DMS53 (cell line): ENCODE measurements around the gene KAZALD1.

Experiments
- DNase-seq: peaks from one replicate; lab custom pipeline; 2025; lab: John Stamatoyannopoulos, UW

The KAZALD1 gene

DNA sequence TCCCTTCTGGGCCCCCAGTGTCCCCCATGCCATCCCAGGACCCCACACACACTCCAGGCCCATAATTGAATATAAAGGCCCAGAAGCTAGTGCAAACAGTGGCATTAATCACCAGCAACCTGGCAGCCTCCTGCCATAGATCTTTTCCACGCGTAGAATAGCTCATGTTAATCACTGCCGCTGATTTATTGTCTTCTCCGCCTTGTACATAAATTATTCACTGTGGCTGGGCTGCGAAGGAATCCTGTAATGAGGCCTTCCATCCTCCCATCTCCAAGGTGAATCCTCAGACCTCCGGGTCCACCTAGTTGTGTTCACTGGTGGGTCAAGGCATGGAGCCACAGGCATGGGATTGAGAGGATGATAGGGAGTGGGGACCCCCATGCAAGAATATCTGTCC lies 33.2 kb downstream of the KAZALD1 start:
- DNase-seq, result no peak

DNA sequence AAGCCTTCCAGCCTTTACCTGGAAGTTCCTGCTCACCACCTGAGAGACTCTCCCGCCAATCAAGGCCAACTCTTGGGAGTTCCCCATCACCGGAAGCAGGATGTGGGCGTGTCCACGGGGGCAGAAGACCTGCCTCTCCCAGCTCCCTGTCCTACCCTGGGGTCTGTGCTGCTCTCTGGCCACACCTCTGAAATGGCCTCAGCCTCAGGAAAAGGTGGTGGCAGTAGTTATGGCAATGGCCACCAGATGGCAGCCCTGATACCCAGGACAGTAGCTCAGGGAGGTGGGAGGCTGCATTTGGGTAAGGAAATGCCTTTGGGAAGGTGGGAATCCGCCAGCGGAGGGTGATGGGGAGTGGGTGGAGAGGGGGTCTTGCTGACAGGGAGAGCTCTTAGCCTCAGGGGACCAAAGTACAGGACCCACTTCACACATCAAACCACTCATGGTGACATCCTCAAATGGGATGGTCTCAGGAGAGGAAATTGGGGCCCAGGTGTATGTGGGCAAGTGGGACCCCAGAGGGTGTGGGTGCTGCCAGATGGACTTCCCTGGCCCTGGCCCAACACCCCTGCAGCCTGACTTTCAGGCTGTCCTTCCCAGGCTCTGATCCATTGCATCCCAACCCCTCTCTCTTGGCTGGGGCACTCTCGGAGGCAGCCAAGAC lies 33.9 kb downstream of the KAZALD1 start:
- peak; percentile 96 for DNase-seq

DNA sequence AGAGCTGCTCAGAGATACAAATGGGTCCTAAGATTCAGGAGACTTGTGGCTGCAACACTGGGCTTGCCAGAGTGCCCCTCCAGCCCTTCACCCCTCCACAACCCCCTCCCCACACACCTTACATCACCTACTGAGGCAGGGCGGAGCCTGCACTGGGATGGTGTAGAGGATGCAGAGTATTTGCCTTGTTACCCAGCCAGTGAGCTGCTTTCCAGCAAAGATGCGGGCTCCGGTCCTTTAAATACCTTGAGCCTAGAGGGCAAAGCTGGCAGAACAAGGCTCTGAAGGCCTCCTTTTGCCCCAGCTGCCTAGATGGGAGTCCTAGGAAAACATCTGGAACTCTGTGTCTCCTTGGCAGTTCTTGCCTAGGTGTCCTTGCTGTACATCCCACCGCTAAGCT lies 34.6 kb downstream of the KAZALD1 start:
- no peak for DNase-seq

DNA sequence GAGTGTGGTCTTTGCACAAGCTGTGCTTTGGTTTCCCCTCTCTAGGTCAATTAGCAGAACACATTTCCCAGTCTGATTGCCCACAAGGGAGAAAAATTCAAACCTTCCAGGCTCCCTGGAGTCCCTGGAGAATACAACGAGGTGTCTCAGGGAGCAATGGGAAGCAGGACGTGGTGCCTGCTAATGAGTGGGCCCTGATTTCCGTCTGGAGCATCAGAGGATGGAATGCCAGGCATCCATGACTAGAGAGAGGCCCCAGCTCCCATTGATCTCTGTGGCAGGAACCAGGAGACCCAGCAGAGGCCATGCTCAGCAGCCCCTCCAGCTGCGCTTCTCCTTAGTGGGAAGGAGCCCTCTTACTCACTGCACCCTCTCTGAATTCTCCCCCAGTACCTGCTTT lies 36.1 kb downstream of the KAZALD1 start:
- DNase-seq, result no peak

DNA sequence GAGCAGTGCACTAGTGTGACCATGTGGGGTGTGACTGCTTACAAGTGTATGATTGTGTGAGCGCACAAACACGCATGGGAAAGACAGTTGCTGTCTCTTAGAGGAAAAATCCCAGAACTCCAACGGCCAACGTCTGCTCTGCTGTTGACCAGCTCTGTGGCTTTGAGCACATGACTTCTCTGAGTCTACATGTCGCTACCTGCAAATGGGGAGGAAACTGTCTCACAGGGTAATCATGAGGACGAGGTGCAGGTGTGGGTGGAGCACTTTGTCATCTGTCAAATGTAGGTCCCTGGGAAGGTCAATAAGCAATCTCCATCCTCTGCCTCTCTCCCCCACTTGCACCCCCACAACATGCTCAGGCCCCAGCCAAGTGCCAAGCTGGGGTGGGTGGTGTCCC lies 38.1 kb downstream of the KAZALD1 start:
- DNase-seq, result no peak

DNA sequence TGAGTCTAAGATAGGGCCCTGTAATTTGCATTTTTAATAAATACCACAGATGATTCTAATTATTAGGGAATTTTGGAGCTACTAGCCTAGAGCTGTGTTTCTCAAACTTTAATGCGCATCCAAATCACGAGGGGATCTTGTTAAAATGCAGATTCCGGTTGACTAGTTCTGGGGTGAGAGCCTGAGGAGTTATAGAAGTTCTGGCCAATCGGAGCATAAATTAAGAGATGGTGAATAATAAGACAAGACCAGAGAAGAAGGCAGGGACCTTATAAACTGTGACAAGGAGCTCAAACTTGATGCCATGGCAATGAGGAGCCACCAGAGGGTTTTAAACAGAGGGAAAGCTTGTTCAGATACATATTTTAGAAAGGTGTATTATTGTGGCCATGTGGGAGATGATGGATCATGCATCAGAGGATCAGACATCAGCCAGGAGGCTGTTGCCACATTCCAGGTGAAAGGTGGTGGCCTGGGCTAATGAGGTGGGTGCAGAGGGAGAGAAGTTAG lies 39.6 kb downstream of the KAZALD1 start:
- DNase-seq, result peak; percentile 19

DNA sequence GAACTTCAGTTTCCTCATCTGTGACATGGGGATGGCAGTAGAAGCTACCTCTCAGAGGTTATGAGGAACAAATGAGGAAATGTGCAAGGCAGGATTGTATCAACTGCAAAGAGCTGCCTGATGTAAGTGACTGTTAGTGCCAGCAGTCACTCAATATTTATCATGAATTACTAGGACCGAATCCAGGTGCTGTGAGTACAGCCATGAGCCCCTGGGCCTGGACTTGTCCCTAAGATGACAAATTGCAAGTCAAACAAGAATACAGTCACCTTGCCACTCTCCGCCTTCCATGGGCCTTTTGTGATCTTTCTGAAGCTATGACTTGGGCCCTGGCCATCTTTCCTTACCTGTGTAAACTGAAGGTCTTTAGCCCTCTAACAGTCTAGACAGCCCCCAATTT lies 41.6 kb downstream of the KAZALD1 start:
- no peak for DNase-seq

DNA sequence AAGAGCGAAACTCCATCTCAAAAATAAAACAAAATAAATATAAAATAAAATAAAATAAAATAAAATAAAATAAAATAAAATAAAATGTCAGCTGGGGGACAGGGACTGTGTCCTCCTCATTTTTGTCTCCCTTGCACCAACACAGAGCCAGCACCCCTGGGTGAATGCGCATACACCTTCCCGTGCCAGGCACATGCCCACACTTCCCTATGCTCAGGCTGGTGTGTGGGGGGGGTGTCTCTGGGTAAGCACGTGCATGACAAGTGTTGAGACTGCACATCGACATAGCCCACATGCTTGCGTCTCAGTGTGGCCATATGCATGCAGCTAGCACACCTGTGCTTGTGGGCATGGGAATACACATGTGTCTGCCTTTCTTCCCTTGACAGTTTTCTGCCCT lies 44.6 kb downstream of the KAZALD1 start:
- no peak for DNase-seq

DNA sequence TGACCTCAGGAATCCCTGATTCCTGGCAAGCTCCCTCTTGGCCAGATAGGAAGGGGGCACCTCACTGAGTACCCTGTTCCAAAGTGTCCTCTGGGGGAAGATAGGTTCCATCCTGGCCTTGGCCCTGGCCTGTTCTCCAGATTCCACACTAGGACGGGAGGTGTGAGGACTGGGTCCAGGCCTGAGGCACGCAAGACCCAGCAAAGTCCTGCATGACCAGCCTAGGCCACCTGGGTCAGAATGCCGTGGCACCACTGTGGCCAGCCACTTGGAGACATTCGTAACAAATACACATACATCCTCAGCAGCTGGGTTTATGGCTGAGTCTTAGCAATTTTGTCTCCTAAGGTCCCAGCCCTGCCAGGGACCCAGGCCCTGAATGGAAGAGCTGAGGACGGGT lies 46.0 kb downstream of the KAZALD1 start:
- DNase-seq, result no peak

DNA sequence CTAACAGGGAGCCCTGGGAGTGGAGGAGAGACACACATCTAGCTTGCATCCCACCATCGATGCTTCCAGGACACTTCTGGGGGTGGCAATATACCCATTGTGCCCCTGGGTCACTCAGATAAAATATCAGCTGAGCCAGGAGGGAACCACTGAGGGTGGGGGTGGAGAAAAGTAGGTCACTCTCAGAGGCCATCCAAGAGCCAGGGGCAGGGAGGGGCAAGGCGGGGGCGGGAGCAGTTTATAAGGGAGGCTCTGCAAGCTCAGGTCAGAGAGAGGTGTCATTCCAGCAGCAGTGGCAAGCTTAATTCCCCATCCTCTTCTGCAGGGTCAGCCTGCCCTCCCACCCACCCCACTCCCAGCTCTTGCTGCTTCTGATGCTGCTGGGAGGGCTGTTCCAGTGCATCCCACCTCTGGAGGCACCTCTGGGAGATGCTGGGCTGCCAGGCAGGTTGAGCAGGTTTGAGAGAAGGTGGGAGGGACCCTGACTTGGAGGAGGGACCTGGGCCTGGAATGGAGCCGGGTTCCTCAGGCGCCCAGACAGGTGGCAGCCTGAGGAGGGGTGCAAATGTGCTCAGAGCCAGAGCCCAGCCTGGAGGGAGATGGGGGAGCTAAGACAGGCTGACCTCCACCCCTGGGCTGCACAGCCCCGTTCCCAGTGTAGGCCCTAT lies 49.2 kb downstream of the KAZALD1 start:
- DNase-seq, result peak; percentile 76

DNA sequence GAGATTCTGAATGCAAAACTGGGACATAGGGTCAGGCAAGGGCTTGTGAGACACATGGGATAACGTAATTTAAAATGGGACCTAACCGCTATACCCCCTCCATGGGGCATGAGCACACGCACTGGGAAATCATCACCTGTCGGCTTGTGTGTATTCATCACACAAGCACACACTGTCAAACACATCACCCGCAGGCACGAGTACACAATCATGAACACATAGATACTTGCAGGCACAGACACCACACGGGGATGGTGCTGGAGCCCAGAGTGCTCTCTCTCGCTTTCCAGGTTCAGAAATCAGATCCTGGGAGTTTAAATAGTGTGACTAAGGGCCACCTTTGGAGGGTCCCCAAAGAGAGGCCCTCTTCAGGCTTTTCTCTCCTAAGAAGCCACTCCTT lies 49.8 kb downstream of the KAZALD1 start:
- peak; percentile 46 for DNase-seq

DNA sequence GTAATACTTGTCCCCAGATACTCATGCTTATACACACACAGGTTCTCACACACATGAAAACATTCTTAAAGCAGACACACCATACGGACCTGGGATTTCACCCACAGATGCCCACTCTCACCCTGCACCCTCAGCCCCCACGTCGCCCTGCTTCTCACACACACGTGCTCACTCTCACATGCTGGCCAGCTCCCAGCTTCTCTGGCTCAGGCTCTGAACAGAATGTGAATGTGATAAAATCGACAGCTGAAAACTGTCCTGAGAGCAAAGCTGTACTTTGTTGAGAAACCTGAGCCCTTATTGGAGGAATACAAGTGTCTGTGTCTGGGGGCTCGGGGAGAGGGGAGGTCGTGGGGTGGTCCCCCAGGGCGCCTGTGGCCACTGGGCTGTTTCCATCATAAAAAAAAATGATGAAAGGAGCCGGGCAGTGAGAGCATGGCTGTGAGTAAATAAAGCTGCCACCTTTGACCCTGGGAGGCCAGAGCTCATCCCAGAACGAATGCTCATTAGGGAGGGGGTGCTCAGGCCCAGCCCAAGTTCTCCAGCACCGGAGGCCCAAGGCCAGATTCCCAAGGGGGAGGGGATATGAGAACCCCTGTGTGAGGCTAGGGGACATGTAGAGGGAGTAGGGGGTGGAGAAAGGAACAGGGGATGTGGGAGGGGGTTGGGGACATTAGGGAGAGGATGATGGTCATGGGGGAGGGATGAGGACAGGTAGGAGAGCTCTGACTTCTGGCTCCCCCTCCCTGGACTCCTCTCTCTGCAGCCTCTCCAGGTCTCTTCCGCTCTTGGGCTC lies 51.2 kb downstream of the KAZALD1 start:
- peak; percentile 22 for DNase-seq

DNA sequence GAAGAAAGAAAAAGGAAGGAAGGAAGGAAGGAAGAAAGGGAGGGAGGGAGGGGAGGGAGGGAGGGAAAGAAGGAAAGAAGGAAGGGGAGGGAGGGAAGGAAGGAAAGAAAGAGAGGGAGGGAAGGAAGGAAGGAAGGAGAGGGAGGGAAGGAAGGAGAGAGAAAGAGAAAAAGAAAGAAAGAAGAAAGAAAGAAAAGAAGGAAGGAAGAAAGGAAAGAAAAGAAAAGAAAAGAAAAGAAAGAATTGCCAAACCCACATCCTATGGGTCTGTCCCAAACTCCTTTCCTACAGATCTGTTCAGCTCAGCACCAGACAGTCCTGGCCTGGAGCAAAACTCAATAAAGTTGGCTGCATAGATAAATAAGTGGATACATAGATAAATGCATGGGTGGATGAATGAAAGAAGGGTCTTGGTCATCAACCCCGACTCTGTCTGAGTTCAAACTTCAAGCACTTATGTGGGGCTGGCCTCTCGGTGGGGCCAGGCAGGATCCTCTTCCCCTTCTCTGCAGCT lies 52.2 kb downstream of the KAZALD1 start:
- DNase-seq, result no peak

DNA sequence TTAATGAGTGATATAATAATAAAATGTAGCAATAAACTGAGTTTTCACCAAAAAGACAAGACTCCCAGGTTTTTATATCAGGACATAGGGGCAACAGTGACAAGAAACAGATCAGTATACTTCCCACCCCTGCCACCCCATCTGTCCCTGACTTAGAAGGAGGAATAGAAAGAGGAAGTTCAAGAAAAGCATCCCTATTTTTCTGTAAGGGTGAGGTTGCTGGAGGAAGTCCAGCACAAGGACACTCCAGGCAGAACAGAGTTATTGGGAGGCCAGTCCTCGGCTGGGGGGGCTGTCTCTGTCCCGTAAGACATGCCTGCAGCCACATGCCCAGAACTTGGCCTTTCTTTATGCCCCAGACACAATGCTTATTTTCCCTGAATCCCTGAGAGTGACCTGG lies 52.9 kb downstream of the KAZALD1 start:
- no peak for DNase-seq
